ENCODE data around the gene PRIM2.

GRCh38 chr6:57421503-57421902 lies 104.1 kb downstream of the PRIM2 start:
- TF ChIP-seq POLR2AphosphoS5 (IDR thresholded peaks at IDR 0.05; ENCODE audit: low read depth, low read length) (no peak), CTCF (IDR thresholded peaks at IDR 0.05 in 2 of 3, conservative IDR thresholded peaks at IDR 0.05 in 1 of 3; ENCODE audit: borderline replicate concordance in 1 of 3, insufficient read depth in 1 of 3, low read depth in 2 of 3, low read length in 2 of 3) (no peak), EZH2 (IDR thresholded peaks at IDR 0.05) (no peak)

Data from HCT116 (cell line).